HG02610 (cell line): ENCODE measurements around the gene BTBD18.

Experiments
- ATAC-seq: cut with Tn5 transposase; IDR thresholded peaks from one replicate; pipeline ENCODE4 v1.9.1; 2021; ENCODE audit warnings: mild to moderate bottlenecking, moderate library complexity; ENCODE audit not compliant: unreplicated experiment

Gene BTBD18

GRCh38 chr11:57776031-57776521 is 24.5 kb upstream of the BTBD18 start:
- ATAC-seq: no peak

- no peak for ATAC-seq
Measured at GRCh38 chr11:57775491-57775890, 23.9 kb upstream of the BTBD18 start.

GRCh38 chr11:57773026-57773598 is 21.5 kb upstream of the BTBD18 start:
- ATAC-seq: no peak

- no peak for ATAC-seq
Measured at GRCh38 chr11:57772562-57772961, 20.9 kb upstream of the BTBD18 start.

GRCh38 chr11:57771365-57771764 is 19.7 kb upstream of the BTBD18 start:
- ATAC-seq: no peak

GRCh38 chr11:57770793-57771192 is 19.2 kb upstream of the BTBD18 start:
- no peak for ATAC-seq

- ATAC-seq: no peak
Measured at GRCh38 chr11:57764972-57765371, 13.4 kb upstream of the BTBD18 start.

- no peak for ATAC-seq
Measured at GRCh38 chr11:57764566-57764965, 12.9 kb upstream of the BTBD18 start.

GRCh38 chr11:57764021-57764420 is 12.4 kb upstream of the BTBD18 start:
- no peak for ATAC-seq

GRCh38 chr11:57763568-57763967 is 11.9 kb upstream of the BTBD18 start:
- ATAC-seq: no peak

GRCh38 chr11:57762235-57762861 is 10.7 kb upstream of the BTBD18 start:
- ATAC-seq: no peak

- ATAC-seq: peak; percentile 95
Measured at GRCh38 chr11:57761301-57762234, 9.9 kb upstream of the BTBD18 start, which contains the start of gene CTNND1. Gene CTNND1, plus strand, starts transcription at chr11:57761802. Its CDS starts 29,677 bp downstream, at chr11:57791479.

GRCh38 chr11:57758174-57758573 is 6.6 kb upstream of the BTBD18 start:
- ATAC-seq: no peak

- ATAC-seq: no peak
Measured at GRCh38 chr11:57752954-57753353, 1.3 kb upstream of the BTBD18 start.

GRCh38 chr11:57751176-57751575 is 443 bp downstream of the BTBD18 start:
- ATAC-seq: no peak

GRCh38 chr11:57746920-57747319 is 4.7 kb downstream of the BTBD18 start:
- no peak for ATAC-seq

- ATAC-seq: no peak
Measured at GRCh38 chr11:57745206-57745605, 6.4 kb downstream of the BTBD18 start.

GRCh38 chr11:57744357-57744756 is 7.3 kb downstream of the BTBD18 start:
- no peak for ATAC-seq

- no peak for ATAC-seq
Measured at GRCh38 chr11:57742087-57742452, 9.5 kb downstream of the BTBD18 start.

GRCh38 chr11:57741132-57742086 is 10.2 kb downstream of the BTBD18 start, which contains the start of gene SELENOH:
Gene SELENOH, plus strand, starts transcription at chr11:57741491. Its CDS starts 105 bp downstream, at chr11:57741596.
- ATAC-seq: peak; percentile 96
